ENCODE results near the gene GNAT1.

- TF ChIP-seq CTCF (CRISPR knock-in tag; IDR thresholded peaks at IDR 0.05) (peak; percentile 52), POGK (CRISPR knock-in tag; conservative IDR thresholded peaks at IDR 0.05) (no peak), FOXP1 (IDR thresholded peaks at IDR 0.05) (no peak), FOXP1 (CRISPR knock-in tag; IDR thresholded peaks at IDR 0.05) (no peak), PRPF4 (IDR thresholded peaks at IDR 0.05; ENCODE audit: low read depth, low read length, poor library complexity, severe bottlenecking) (no peak), ZSCAN5A (CRISPR knock-in tag; IDR thresholded peaks at IDR 0.05; ENCODE audit: borderline replicate concordance) (no peak), ZNF362 (CRISPR knock-in tag; IDR thresholded peaks at IDR 0.05; ENCODE audit: borderline replicate concordance) (no peak), FOSL1 (CRISPR knock-in tag; IDR thresholded peaks at IDR 0.05; ENCODE audit: borderline replicate concordance) (no peak), ZNF784 (CRISPR knock-in tag; IDR thresholded peaks at IDR 0.05; ENCODE audit: borderline replicate concordance) (peak; percentile 18; the same call in 1 of the 2 replicates), TCF7L2 (IDR thresholded peaks at IDR 0.05; ENCODE audit: low read depth, low read length) (no peak)
These were observed 10.3 kb downstream of the GNAT1 start for GRCh38 chr3:50201573-50202315.

Measured in HepG2 (cell line).